GM13977 (cell line): ENCODE measurements around the gene RUNDC3A.
"Not testable (repeated sequence)": the region's sequence is repeated elsewhere in the genome, so short reads cannot be mapped to it uniquely, and the experiment has no call there.

Experiments
- DNase-seq: peaks from one replicate; pipeline ENCODE4 v3.0.0; 2012; ENCODE audit warnings: low spot score
- CTCF ChIP-seq: IDR thresholded peaks from 2 replicates; pipeline ENCODE4 v1.5.1; 2012; ENCODE audit warnings: mild to moderate bottlenecking, control low read depth; ENCODE audit not compliant: insufficient read depth; ENCODE audit errors: extremely low read depth, missing control alignments
- in situ Hi-C: fragments of 300-500 bp; cut with MboI; formaldehyde crosslinking; loops from one replicate; pipeline ENCODE4 v1.12.0; 2022; ENCODE audit warnings: low sequenced_read_pairs, low pct_unique_long_range_greater_than_20kb, mixed read lengths, inconsistent platforms; ENCODE audit not compliant: unreplicated experiment

The RUNDC3A gene

GRCh38 chr17:44333371-44333770, 25.0 kb downstream of the RUNDC3A start:
- in situ Hi-C loops = no loop called here
- TF ChIP-seq CTCF = no peak

GRCh38 chr17:44334315-44334714, 25.9 kb downstream of the RUNDC3A start:
- in situ Hi-C loops = no loop called here
- no peak for DNase-seq
- no peak for TF ChIP-seq CTCF

More at GRCh38 chr17:44333371-44333770, 25.0 kb downstream of the RUNDC3A start:
- DNase-seq = no peak

- in situ Hi-C loops = no loop called here
- no peak for TF ChIP-seq CTCF
- DNase-seq = no peak
These were observed 26.3 kb downstream of the RUNDC3A start for GRCh38 chr17:44334727-44335126.

- no peak for TF ChIP-seq CTCF
- in situ Hi-C loops = no loop called here
- no peak for DNase-seq
These were observed 27.2 kb downstream of the RUNDC3A start for GRCh38 chr17:44335564-44335963.

GRCh38 chr17:44335968-44336367, 27.6 kb downstream of the RUNDC3A start:
- in situ Hi-C loops = no loop called here
- no peak for DNase-seq
- no peak for TF ChIP-seq CTCF

GRCh38 chr17:44338702-44339101, 30.3 kb downstream of the RUNDC3A start:
- no peak for DNase-seq
- in situ Hi-C loops = no loop called here
- TF ChIP-seq CTCF = no peak

- DNase-seq, in situ Hi-C loops: not testable (repeated sequence)
These were observed 32.2 kb downstream of the RUNDC3A start for GRCh38 chr17:44340553-44340952.
